GM23248 (cell line): Measurements from ENCODE around the gene KLHL3. TPM values are rescaled to one million over a fixed set of nuclear protein-coding genes. Genes with fewer than 3 reads are reported as not detected.

ENCODE experiments used
- DNase-seq: peaks from one replicate; pipeline ENCODE4 v3.0.0-alpha.2; 2015
- H2AFZ ChIP-seq: fragments of 200-600 bp; sonication (generic); 2 replicates; pipeline ENCODE4 v1.6.1; 2016; ENCODE audit warnings: antibody characterized with exemption
- H3F3A ChIP-seq: fragments of 200-600 bp; sonication (generic); 2 replicates; pipeline ENCODE4 v1.6.1; 2016; ENCODE audit warnings: mild to moderate bottlenecking, antibody characterized with exemption, mixed run types; ENCODE audit not compliant: insufficient read depth
- H3K27ac ChIP-seq: fragments of 200-600 bp; sonication (generic); 2 replicates; pipeline ENCODE4 v1.5.1; 2016; ENCODE audit warnings: mild to moderate bottlenecking
- H3K27me3 ChIP-seq: fragments of 200-600 bp; sonication (generic); replicated peaks from 2 replicates; pipeline ENCODE4 v1.6.1; 2016; ENCODE audit warnings: mild to moderate bottlenecking; ENCODE audit not compliant: insufficient read depth
- H3K36me3 ChIP-seq: fragments of 200-600 bp; sonication (generic); 2 replicates; pipeline ENCODE4 v1.6.1; 2016; ENCODE audit warnings: low read depth, mild to moderate bottlenecking
- H3K4me1 ChIP-seq: fragments of 200-600 bp; sonication (generic); 2 replicates; pipeline ENCODE4 v1.6.1; 2016; ENCODE audit warnings: mild to moderate bottlenecking; ENCODE audit not compliant: insufficient read depth
- H3K4me2 ChIP-seq: fragments of 200-600 bp; sonication (generic); one replicate; pipeline ENCODE4 v1.6.1; 2016; ENCODE audit warnings: mild to moderate bottlenecking; ENCODE audit not compliant: unreplicated experiment
- H3K4me3 ChIP-seq: fragments of 200-600 bp; sonication (generic); 2 replicates; pipeline ENCODE4 v1.5.1; 2016; ENCODE audit warnings: mild to moderate bottlenecking
- H3K79me2 ChIP-seq: fragments of 200-600 bp; sonication (generic); 2 replicates; pipeline ENCODE4 v1.6.1; 2016; ENCODE audit warnings: mild to moderate bottlenecking; ENCODE audit not compliant: insufficient read depth
- H3K9ac ChIP-seq: fragments of 200-600 bp; sonication (generic); 2 replicates; pipeline ENCODE4 v1.6.1; 2016; ENCODE audit warnings: mild to moderate bottlenecking
- H3K9me2 ChIP-seq: fragments of 200-600 bp; sonication (generic); 2 replicates; pipeline ENCODE4 v1.6.1; 2016; ENCODE audit warnings: mixed run types, mild to moderate bottlenecking, moderate library complexity; ENCODE audit not compliant: insufficient read depth
- H3K9me3 ChIP-seq: fragments of 200-600 bp; sonication (generic); one replicate; pipeline ENCODE4 v1.6.1; 2017; ENCODE audit warnings: low read depth
- H4K20me1 ChIP-seq: fragments of 200-600 bp; sonication (generic); 2 replicates; pipeline ENCODE4 v1.6.0; 2016; ENCODE audit not compliant: insufficient read depth
- EZH2 ChIP-seq: fragments of 200-600 bp; sonication (generic); IDR thresholded peaks from 2 replicates; pipeline ENCODE4 v1.6.1; 2018; ENCODE audit warnings: antibody characterized with exemption, mild to moderate bottlenecking; ENCODE audit not compliant: insufficient read depth, poor library complexity, severe bottlenecking
- EZH2phosphoT487 ChIP-seq: fragments of 200-600 bp; sonication (generic); IDR thresholded peaks from 2 replicates; pipeline ENCODE4 v1.6.1; 2018; ENCODE audit warnings: antibody characterized with exemption, moderate library complexity, mild to moderate bottlenecking, low read depth; ENCODE audit not compliant: insufficient read depth
- WGBS, 2 experiments: methylation state at CpG; one replicate each; pipeline ENCODE4 v1.1.6; 2015 to 2017; ENCODE audit warnings: low lambda C conversion rate in 2 of 2, low coverage in 1 of 2; ENCODE audit errors: missing lambda C conversion rate in 2 of 2; 5-methylcytosine and 5-hydroxymethylcytosine counted together
- in situ Hi-C: fragments of 300-500 bp; cut with MboI; formaldehyde crosslinking; loops from 2 replicates; pipeline ENCODE4 v1.15.0; 2020
- polyA plus RNA-seq: library from polyadenylated mRNA; unstranded; fragments of >200 nt; fragmentation: Nextera tagmentation; extraction: Ambion mirVana; gene quantifications from 2 replicates; pipeline ENCODE4 v1.2.1, GENCODE V29; 2016
- total RNA-seq: library from RNA; depleted of rRNA; stranded (reverse); fragments of >200 nt; shearing (Covaris generic); gene quantifications from 2 replicates; pipeline ENCODE4 v1.2.3, GENCODE V29; 2014

The KLHL3 gene
- total and polyA plus RNA-seq, 2 experiments from 2014 or later, result 1.1 to 1.3 TPM

DNA sequence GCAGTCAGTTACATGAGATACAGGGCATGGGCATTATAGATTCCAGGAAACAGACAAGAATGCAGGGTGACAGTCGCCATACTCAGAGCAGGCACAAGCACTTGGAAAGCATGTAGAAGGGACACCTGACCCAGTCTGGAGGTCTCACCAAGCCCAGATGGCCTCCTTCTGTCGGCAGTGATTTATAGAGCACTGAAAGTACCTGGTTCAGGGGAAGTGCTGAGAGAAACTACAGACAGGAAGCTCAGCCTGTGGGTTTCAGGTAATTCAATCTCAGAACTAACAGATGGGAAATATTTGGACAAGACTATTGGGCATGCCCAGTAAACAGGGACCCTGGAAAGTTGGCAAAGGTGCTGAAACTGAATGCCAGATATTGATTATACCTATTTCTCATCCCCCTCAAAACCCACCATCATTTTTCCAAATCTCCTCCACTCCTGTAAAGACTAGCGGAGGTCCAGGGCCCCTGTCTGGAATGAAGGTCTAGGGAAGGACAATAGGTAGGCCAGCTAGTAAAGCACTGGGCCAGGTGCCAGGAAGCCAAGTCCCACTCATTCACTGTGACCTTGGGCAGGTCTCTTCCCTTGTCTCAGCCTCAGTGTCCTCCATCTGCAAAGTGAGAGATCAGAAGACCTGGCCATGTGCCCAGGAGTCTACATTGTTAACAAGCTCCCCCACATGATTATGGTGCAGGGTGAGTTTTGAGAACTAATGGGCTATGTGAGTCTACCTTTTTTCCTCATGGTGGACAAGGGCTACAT, 26.9 kb downstream of the KLHL3 start:
- TF ChIP-seq EZH2 (no peak), EZH2phosphoT487 (no peak)
- H3K9me3 ChIP-seq, result no peaks in the 10 kb centered on the region
- no peaks in the 10 kb centered on the region for H4K20me1 ChIP-seq
- H3K4me3 ChIP-seq, result no peak overlapping the region
- no peak overlapping the region for H3K9ac ChIP-seq
- no peaks in the 10 kb centered on the region for H3K79me2 ChIP-seq
- H3F3A ChIP-seq, result no peaks in the 10 kb centered on the region
- H2AFZ ChIP-seq, result no peak overlapping the region
- no peak overlapping the region for H3K4me2 ChIP-seq
- no peaks in the 10 kb centered on the region for H3K36me3 ChIP-seq
- H3K4me1 ChIP-seq, result peaks cover 18% of the 10 kb centered on the region
- no peak overlapping the region for H3K27ac ChIP-seq
- no peak for DNase-seq
- H3K9me2 ChIP-seq, result no peaks in the 10 kb centered on the region
- 75 to 81% methylated on average over 3 of the region's 3 CpGs for WGBS, 2 experiments
- H3K27me3 ChIP-seq, result no peaks in the 10 kb centered on the region
- in situ Hi-C loops, result no loop called here

DNA sequence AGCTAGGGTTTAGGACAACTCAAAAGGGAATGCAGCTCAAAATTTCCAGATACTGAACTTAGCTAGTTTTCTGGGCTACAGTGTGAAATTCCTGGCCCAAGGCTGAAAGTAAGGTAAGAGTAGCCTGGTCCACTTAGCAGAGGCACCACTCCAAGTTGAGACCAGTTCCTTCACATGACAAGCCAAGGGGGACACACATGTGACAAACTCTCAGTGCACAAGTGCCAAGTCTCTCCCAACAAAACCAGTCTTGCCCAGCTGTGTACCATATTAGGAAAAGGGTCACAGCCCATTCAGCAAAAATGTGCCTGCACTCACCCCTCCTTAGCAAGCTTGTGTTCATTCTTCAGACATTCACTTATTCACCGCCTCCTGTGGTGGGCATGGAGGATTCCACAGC, 27.8 kb downstream of the KLHL3 start:
- Histone ChIP-seq H3K79me2 (no peaks in the 10 kb centered on the region), H3F3A (no peaks in the 10 kb centered on the region), H3K4me1 (peaks cover 18% of the 10 kb centered on the region), H2AFZ (no peak overlapping the region), H4K20me1 (no peaks in the 10 kb centered on the region), H3K4me3 (no peak overlapping the region), H3K4me2 (no peak overlapping the region), H3K27me3 (no peaks in the 10 kb centered on the region), H3K9me3 (no peaks in the 10 kb centered on the region), H3K27ac (no peak overlapping the region), H3K36me3 (no peaks in the 10 kb centered on the region), H3K9me2 (no peaks in the 10 kb centered on the region), H3K9ac (no peak overlapping the region)
- DNase-seq, result no peak
- in situ Hi-C loops, result no loop called here
- 96 to 100% methylated on average over 1 of the region's 1 CpG for WGBS, 2 experiments
- TF ChIP-seq EZH2 (no peak), EZH2phosphoT487 (no peak)

DNA sequence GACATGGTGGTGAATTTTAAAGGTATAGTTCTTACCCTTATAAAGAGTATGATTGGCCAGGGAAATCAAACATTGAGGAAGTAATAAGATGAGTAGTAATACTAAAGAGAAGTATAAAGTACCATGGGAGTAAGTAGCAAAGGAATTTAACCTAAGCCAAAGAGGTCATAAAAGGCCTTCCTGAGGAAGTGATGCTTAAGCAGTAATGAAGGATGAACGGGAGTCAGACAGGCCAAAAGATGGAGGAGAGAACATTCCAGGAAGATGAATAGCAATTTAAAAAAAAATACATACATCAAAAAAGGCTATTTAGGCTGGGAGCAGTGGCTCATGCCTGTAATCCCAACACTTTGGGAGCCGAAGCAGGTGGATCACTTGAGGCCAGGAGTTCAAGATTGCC, 29.0 kb downstream of the KLHL3 start:
- Histone ChIP-seq H3F3A (no peaks in the 10 kb centered on the region), H3K27me3 (no peaks in the 10 kb centered on the region), H3K27ac (no peak overlapping the region), H3K9me2 (no peaks in the 10 kb centered on the region), H2AFZ (no peak overlapping the region), H3K4me2 (no peak overlapping the region), H3K9ac (no peak overlapping the region), H3K9me3 (no peaks in the 10 kb centered on the region), H3K79me2 (no peaks in the 10 kb centered on the region), H3K4me3 (no peak overlapping the region), H4K20me1 (no peaks in the 10 kb centered on the region), H3K4me1 (peaks cover 18% of the 10 kb centered on the region), H3K36me3 (no peaks in the 10 kb centered on the region)
- WGBS, 2 experiments, result 50 to 51% methylated on average over 2 of the region's 2 CpGs
- in situ Hi-C loops, result no loop called here
- no peak for TF ChIP-seq EZH2phosphoT487
- no peak for TF ChIP-seq EZH2
- peak; percentile 38 for DNase-seq

DNA sequence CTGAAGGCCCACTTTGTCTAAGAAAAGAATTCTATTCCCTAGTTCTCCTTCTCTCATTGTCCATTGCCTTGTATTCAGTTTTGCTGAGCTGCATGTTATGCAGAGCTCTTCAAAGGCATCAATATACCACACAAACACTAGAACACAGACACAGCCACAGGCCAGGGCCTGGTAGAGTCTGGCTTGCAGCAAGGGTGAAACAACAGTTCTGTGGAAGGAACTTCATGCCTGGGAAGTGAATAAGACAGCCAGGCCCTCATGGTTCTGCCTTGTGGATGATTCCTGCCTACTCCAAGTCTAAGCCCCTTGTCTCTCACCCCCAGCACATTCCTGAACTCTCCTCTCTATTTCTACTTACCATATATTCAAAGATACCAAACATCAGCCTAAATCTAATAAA, 30.8 kb downstream of the KLHL3 start:
- Histone ChIP-seq H3K27me3 (no peaks in the 10 kb centered on the region), H4K20me1 (no peaks in the 10 kb centered on the region), H3K4me2 (no peak overlapping the region), H3K9me3 (no peaks in the 10 kb centered on the region), H3K79me2 (no peaks in the 10 kb centered on the region), H3K9me2 (no peaks in the 10 kb centered on the region), H3K4me3 (no peak overlapping the region), H3K36me3 (no peaks in the 10 kb centered on the region), H2AFZ (peak overlapping the region; percentile 68), H3K9ac (no peak overlapping the region), H3K4me1 (peaks cover 24% of the 10 kb centered on the region), H3K27ac (no peak overlapping the region), H3F3A (no peaks in the 10 kb centered on the region)
- in situ Hi-C loops, result no loop called here
- peak; percentile 43 for DNase-seq
- no peak for TF ChIP-seq EZH2
- TF ChIP-seq EZH2phosphoT487, result no peak

DNA sequence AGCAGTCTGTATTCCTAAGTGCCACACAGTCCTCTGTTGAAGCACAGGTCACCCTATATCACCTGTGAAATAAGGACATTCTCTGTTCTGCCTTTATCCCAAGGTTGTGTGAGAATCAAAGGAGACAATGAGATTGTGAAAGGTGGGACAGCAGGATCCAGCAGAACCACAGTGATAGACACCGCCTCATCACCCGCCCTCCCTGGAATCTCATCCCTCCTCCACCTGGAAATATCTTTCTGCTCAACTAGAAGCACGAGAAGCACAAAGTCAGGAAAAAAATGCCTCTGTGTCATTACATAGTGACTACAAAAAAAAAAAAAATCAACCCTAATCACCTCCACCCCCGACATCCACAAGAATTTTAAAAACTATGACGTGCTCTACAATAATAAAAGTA, 32.3 kb downstream of the KLHL3 start:
- no peak for DNase-seq
- Histone ChIP-seq H3K4me3 (no peak overlapping the region), H3K4me2 (no peak overlapping the region), H3K79me2 (no peaks in the 10 kb centered on the region), H3K9ac (no peak overlapping the region), H3K27me3 (no peaks in the 10 kb centered on the region), H3K27ac (no peak overlapping the region), H3K4me1 (peaks cover 35% of the 10 kb centered on the region), H3F3A (no peaks in the 10 kb centered on the region), H4K20me1 (no peaks in the 10 kb centered on the region), H3K9me2 (no peaks in the 10 kb centered on the region), H2AFZ (no peak overlapping the region), H3K36me3 (no peaks in the 10 kb centered on the region), H3K9me3 (no peaks in the 10 kb centered on the region)
- in situ Hi-C loops, result no loop called here
- TF ChIP-seq EZH2phosphoT487, result no peak
- no peak for TF ChIP-seq EZH2
- 85 to 90% methylated on average over 5 of the region's 5 CpGs for WGBS, 2 experiments
